HL-60 (cell line): Measurements from ENCODE around the gene APLP2.

Source experiments
- GABPA ChIP-seq: IDR thresholded peaks from 2 replicates; pipeline ENCODE4 v1.6.1; 2012; ENCODE audit warnings: low read depth
- POLR2AphosphoS5 ChIP-seq: IDR thresholded peaks from 2 replicates; pipeline ENCODE4 v1.6.1; 2012; ENCODE audit warnings: low read depth
- TF ChIP-seq, protein P1 (sequence below): IDR thresholded peaks from one replicate; pipeline ENCODE4 v1.5.1; 2011; ENCODE audit warnings: low read length, control low read depth, inconsistent platforms; ENCODE audit not compliant: insufficient read depth
- TF ChIP-seq, protein P2 (sequence below): IDR thresholded peaks from 2 replicates; pipeline ENCODE4 v1.6.1; 2012; ENCODE audit warnings: low read depth; ENCODE audit not compliant: insufficient replicate concordance

GRCh38 chr11:130144141-130144540, 74.4 kb downstream of the APLP2 start:
- TF ChIP-seq POLR2AphosphoS5: no peak
- TF ChIP-seq, protein P1, sequence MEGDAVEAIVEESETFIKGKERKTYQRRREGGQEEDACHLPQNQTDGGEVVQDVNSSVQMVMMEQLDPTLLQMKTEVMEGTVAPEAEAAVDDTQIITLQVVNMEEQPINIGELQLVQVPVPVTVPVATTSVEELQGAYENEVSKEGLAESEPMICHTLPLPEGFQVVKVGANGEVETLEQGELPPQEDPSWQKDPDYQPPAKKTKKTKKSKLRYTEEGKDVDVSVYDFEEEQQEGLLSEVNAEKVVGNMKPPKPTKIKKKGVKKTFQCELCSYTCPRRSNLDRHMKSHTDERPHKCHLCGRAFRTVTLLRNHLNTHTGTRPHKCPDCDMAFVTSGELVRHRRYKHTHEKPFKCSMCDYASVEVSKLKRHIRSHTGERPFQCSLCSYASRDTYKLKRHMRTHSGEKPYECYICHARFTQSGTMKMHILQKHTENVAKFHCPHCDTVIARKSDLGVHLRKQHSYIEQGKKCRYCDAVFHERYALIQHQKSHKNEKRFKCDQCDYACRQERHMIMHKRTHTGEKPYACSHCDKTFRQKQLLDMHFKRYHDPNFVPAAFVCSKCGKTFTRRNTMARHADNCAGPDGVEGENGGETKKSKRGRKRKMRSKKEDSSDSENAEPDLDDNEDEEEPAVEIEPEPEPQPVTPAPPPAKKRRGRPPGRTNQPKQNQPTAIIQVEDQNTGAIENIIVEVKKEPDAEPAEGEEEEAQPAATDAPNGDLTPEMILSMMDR: no peak
- TF ChIP-seq, protein P2, sequence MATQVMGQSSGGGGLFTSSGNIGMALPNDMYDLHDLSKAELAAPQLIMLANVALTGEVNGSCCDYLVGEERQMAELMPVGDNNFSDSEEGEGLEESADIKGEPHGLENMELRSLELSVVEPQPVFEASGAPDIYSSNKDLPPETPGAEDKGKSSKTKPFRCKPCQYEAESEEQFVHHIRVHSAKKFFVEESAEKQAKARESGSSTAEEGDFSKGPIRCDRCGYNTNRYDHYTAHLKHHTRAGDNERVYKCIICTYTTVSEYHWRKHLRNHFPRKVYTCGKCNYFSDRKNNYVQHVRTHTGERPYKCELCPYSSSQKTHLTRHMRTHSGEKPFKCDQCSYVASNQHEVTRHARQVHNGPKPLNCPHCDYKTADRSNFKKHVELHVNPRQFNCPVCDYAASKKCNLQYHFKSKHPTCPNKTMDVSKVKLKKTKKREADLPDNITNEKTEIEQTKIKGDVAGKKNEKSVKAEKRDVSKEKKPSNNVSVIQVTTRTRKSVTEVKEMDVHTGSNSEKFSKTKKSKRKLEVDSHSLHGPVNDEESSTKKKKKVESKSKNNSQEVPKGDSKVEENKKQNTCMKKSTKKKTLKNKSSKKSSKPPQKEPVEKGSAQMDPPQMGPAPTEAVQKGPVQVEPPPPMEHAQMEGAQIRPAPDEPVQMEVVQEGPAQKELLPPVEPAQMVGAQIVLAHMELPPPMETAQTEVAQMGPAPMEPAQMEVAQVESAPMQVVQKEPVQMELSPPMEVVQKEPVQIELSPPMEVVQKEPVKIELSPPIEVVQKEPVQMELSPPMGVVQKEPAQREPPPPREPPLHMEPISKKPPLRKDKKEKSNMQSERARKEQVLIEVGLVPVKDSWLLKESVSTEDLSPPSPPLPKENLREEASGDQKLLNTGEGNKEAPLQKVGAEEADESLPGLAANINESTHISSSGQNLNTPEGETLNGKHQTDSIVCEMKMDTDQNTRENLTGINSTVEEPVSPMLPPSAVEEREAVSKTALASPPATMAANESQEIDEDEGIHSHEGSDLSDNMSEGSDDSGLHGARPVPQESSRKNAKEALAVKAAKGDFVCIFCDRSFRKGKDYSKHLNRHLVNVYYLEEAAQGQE: no peak
- no peak for TF ChIP-seq GABPA
